DMS153 treated with DMSO at 0.1 percent for 48 hours (cell line): ENCODE measurements around the gene RPS6KL1.
A peak's percentile ranks its signal among the peaks of the same experiment; 100 is the strongest.

Experiments used
- DNase-seq: peaks from one replicate; lab custom pipeline; 2025; ENCODE audit not compliant: unreplicated experiment; lab: John Stamatoyannopoulos, UW

Gene RPS6KL1

GRCh38 chr14:74891870-74892269 lies 31.2 kb downstream of the RPS6KL1 start:
- DNase-seq, result no peak

DNA sequence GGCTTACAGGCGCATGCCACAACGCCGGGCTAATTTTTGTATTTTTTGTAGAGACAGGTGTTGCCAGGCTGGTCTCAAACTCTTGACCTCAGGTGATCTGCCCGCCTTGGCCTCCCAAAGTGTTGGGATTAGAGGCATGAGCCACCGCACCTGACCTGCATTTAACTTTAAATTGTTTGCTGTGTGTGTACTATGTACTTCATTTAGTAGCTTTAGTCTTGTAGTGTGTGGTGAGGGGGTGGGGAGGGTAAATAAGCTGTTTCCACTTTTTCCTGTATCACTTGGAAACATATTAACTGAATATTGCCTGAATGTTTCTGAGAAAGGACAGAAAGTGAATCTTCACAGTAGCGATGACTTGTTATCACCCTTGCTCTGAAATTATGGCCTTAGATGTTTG lies 32.8 kb downstream of the RPS6KL1 start:
- DNase-seq, result no peak

DNA sequence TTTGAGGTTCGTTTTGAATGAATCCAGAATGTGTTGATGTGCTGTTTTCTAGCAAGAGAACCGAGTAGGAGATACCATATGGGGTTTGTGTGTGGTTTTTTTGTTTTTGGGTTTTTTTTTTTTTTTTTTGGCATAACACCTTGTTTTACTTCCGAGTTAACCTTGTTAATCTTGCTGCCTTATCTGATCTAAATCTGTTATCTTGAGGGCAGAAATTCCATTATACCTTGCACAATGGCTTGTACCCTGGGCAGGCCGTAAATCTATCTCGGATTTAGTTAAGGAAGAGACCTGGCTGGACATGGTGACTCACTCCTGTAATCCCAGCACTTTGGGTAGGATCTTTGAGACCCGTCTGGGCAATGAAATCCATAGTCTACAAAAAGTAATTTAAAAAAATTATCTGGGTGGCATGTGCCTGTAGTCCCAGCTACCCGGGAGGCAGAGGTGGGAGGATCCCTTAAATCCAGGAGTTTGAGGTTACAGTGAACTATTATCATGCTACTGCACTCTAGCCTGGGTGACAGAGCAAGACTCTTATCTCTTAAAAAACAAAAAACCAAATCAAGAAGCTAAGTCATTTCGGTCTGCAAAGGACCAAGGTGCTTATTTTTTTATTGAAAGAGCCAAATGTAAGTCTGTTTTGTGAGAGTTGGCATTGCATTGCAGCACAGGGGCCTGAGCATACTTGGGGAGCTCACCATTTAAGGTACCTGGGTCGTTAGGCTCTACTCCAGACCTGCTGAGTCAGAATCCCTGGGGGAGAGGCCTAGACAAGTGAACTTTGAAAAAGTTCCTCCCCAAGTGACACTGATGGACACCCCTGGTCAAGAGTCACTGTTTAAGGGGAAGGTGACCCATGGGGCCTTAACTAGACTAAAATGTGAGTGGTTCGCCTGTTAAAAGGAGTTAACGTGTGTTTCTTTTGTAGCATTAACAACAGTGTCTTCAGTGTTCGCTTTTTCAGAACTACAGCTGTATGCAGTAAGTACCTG lies 34.6 kb downstream of the RPS6KL1 start:
- DNase-seq, result no peak

- DNase-seq, result no peak
These were observed 37.1 kb downstream of the RPS6KL1 start for GRCh38 chr14:74886001-74886400.

DNA sequence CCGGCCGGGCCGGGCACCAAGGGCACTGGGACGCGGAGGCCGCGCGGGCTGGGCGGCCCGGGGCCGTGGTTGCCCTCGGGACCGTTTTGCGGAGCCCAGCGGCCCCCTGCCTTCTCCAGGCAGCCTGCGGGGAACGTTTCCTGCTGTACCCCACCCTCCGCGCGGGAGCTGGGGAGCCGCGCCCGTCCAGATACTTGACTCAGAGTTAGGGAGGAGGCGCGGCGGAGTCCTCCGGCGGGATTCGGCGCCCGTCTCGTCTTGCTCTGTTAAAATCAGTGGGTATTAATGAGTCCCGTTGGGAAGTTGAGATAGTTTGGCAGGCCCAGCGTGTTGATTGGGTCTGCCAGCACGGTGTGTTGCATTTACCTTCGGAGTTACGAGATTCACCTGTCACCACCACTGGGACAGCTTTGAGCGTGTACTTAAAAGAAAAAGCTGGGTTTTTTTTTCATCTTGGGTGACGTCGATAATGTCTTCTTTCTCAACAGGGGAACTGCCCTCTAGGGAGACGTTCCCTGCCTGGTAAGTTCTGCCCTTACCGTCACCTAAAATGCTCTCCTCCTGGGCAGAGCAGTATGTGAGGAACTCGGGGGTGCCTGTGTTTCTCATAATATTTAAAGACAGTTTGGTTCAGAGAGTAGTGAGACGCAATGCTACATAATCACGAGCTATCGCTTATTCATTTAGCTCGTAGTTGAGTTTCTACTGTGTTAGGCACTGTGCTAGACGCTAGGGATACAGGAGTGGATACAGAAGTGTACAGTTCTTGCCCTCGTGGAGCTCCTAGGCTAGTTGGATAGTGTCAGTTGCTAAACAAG lies 40.7 kb downstream of the RPS6KL1 start:
- DNase-seq, result no peak

DNA sequence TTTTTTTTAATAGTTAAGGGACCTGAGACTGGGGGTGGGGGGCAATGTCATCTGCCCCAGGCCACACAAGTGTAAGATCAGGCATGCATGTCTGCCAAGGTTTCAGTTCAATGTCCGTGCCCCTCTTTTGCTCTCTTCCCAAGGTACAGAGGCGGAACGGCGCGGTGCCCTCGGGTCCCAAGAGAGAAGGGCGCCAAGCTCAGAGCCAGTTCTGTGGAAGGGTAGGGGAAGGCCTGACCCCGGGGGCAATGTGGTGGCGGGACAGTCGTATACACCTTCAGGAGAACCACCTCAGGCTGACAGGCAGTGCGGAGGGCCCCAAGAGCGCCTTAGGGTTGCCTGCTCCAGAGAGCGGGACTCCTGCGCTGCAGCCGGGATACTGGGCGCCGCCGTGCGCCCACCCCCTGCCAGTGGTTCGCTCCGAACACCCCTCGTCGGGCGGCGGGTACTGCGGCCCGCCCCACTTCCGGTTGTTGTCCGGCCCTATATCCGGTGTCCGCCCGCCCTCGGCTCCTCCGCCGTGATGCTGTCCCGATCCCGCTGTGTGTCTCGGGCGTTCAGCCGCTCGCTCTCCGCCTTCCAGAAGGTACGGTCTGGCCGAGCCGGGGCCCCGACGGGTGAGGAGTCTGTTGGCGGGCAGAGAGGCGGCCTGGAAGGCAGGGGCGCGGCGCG lies 41.5 kb downstream of the RPS6KL1 start, which contains the start of gene DLST:
Gene DLST (plus strand): TSS at position 486 of the 672 bp plus-strand sequence. CDS start 38 bp downstream, at position 524.
- peak; percentile 47 for DNase-seq

GRCh38 chr14:74879427-74880182 lies 43.5 kb downstream of the RPS6KL1 start:
- no peak for DNase-seq

GRCh38 chr14:74875941-74876913 lies 46.8 kb downstream of the RPS6KL1 start, which contains the start of gene PROX2:
Gene PROX2, minus strand, starts transcription at chr14:74876145. Its CDS starts 12,311 bp downstream, at chr14:74863834.
- no peak for DNase-seq

DNA sequence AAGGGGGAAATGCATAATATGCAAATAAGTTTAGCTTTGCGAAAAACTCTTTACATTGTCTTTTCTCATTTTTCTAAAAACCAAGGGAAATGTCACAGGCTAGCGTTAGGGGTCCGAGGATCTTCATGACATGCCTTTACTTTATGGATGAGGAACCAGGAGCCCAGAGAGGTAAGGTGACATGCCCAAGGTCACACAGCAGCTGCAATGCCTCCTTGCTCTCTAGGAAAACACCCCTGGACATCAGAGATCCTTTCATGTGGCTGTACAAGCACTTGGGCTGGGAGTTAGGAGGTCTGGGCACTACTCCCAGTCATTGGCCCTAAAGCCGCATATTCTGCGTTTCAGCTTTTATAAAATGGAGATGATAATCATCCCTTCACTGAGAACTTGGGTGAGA lies 47.9 kb downstream of the RPS6KL1 start:
- no peak for DNase-seq

- DNase-seq, result no peak
These were observed 51.2 kb downstream of the RPS6KL1 start for GRCh38 chr14:74871819-74872218.

- DNase-seq, result no peak
These were observed 54.3 kb downstream of the RPS6KL1 start for GRCh38 chr14:74868739-74869138.

DNA sequence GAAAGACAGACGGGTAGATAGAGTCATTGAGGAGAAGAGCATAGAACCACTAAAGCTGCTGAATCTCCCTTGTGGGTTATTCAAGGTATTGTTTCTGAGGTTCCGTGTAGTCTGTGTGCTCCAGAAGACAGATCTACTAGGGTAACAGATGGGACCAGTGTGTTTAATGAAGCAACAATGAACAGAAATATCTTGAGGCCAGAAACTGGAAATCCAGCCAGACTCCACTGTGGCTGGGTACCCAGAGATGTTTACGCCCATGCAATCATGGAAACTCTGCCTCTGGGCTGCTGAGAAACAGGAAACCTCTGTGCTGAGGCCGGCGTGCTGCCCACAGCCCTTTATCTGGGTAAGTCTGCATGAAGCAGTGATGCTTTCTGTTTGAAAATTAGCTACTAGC lies 55.4 kb downstream of the RPS6KL1 start:
- DNase-seq, result no peak

DNA sequence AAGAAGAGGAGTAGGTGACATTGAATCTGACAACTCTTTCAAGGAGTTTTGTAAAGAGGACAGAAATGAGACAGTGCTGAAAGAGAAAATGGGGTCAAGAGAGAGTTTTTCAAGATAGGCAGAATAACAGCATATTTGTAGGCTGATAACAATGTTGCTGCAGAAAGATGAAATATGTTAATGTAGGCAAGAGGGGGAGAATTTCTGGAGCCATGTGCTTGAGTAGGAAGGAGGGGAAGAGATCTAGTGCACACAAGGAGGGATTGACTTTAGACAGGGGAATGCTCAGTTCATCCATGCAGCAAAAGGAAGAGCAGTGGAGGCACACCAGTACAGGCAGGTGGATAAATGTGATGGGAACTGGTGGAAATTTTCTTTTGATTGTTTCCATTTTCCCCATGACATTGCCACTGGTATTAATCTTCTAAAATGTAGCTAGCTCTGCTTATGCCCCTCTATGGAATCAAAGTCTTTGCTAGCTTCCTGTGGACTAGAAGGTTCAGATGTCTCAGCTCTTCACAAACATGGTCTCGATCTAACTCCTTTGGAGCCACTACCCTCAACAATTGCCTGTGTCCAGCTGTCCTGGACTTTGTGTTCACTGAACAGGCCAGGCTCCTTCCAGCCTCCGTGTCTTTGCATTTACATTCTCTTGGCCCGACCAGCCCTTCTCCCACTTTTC lies 56.2 kb downstream of the RPS6KL1 start:
- DNase-seq, result no peak

- no peak for DNase-seq
These were observed 57.9 kb downstream of the RPS6KL1 start for GRCh38 chr14:74865156-74865555.

DNA sequence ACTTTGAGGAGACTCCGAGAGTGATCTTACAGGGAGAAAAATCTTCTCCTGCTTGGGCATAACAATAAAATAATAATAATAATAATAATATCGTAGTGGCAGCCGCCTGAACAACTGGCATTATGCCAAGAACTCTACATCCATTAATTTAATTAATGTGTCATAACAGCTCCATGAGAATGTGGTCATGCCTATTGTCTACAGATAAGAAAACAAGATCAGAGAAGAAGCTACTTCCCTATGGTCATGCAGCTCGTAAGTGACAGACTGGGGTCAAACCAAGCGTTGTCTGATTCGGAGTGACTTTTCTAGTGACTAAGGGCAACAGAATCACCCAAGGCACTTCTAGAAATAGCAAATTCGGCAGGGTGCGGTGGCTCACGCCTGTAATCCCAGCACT lies 58.9 kb downstream of the RPS6KL1 start:
- no peak for DNase-seq

GRCh38 chr14:74863274-74863673 lies 59.8 kb downstream of the RPS6KL1 start:
- DNase-seq, result no peak

GRCh38 chr14:74861734-74862090 lies 61.3 kb downstream of the RPS6KL1 start:
- no peak for DNase-seq

GRCh38 chr14:74860899-74861733 lies 61.9 kb downstream of the RPS6KL1 start:
- peak; percentile 70 for DNase-seq
